Stomach (tissue), 4 donors: Measurements from ENCODE around the gene CREB1.

Experiments
- POLR2A ChIP-seq, 4 donors: fragments of 450-650 bp; IDR thresholded peaks; one replicate each; pipeline ENCODE4 v1.6.1; 2016; ENCODE audit warnings: antibody characterized with exemption in 4 of 4, control low read depth in 2 of 4, mild to moderate bottlenecking in 1 of 4, moderate library complexity in 1 of 4
- POLR2AphosphoS5 ChIP-seq, 3 donors: sonication (generic); formaldehyde crosslinking; IDR thresholded peaks; one replicate each; pipeline ENCODE4 v1.6.1; 2016; ENCODE audit warnings: antibody characterized with exemption in 3 of 3
- TF ChIP-seq, protein P1 (sequence below), 7 experiments: fragments of 450-650 bp in 4 of 7; fragments of 200-600 bp in 3 of 7; sonication (generic) in 3 of 7; IDR thresholded peaks; one replicate each; pipeline ENCODE4 v1.5.1; 2016 to 2019; ENCODE audit warnings: antibody characterized with exemption in 7 of 7, control low read depth in 2 of 7, mild to moderate bottlenecking in 1 of 7

DNA sequence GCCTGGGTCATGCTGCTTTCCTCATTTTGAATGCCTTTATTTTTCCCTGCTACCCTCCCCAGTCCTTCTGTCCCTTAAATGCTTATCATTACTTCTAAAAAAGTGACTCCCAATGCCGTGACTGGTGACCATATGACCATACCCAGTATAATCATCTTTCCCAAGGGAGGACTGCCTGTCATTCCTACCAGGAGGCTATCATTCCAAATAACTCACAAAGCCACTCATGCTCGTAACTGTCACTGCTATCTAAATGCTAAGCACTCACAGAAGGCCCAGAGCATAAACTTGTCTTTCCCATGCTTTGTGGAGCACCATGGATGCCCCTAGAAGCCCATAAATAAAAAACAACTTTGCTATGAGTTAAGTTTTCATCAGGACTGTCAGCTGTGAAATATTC is 38.7 kb upstream of the CREB1 start:
- TF ChIP-seq, protein P1, sequence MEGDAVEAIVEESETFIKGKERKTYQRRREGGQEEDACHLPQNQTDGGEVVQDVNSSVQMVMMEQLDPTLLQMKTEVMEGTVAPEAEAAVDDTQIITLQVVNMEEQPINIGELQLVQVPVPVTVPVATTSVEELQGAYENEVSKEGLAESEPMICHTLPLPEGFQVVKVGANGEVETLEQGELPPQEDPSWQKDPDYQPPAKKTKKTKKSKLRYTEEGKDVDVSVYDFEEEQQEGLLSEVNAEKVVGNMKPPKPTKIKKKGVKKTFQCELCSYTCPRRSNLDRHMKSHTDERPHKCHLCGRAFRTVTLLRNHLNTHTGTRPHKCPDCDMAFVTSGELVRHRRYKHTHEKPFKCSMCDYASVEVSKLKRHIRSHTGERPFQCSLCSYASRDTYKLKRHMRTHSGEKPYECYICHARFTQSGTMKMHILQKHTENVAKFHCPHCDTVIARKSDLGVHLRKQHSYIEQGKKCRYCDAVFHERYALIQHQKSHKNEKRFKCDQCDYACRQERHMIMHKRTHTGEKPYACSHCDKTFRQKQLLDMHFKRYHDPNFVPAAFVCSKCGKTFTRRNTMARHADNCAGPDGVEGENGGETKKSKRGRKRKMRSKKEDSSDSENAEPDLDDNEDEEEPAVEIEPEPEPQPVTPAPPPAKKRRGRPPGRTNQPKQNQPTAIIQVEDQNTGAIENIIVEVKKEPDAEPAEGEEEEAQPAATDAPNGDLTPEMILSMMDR (IDR thresholded peaks at IDR 0.05): no peak
- no peak for TF ChIP-seq POLR2A (IDR thresholded peaks at IDR 0.05)
- TF ChIP-seq POLR2AphosphoS5 (IDR thresholded peaks at IDR 0.05): no peak
